ENCODE measurements around the gene INTS7.
"Not testable (repeated sequence)": the region's sequence is repeated elsewhere in the genome, so short reads cannot be mapped to it uniquely, and the experiment has no call there.

INTS7 gene

DNA sequence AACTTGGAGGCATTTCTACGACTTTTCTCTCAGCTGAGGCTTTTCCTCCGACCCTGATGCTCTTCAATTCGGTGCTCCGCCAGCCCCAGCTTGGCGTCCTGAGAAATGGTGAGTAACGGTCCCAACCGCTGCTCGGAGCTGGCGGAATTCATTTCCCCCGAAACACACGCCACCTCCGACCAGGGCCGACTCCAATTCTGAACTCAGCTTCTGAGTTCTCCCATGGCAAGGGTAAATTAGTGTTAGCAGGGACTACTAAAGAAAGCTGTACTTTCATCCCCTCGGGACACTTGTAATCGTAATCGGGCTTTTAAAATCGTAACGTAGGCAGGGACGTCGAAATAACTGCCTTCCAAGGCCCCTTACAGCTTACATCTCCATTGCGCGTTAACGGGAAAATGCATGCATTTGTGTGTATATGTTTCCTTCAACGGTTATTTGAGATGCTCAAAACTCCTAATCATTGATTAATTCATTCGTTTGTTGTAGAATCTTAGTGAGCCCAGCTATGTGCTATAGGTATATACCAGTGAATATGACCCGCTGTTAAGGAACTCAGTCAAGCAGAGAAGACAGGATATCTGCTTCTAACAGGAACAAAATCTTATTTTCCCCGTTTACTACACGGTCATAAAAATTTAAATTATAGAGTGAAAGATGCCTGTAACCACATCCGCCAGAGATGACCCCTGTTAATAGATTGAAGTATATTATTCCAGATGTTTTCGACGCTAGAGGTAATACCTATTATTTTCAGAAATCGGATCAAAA, 663 bp upstream of the INTS7 start:
- no peak for DNase-seq (ENCODE audit: low read depth)

DNA sequence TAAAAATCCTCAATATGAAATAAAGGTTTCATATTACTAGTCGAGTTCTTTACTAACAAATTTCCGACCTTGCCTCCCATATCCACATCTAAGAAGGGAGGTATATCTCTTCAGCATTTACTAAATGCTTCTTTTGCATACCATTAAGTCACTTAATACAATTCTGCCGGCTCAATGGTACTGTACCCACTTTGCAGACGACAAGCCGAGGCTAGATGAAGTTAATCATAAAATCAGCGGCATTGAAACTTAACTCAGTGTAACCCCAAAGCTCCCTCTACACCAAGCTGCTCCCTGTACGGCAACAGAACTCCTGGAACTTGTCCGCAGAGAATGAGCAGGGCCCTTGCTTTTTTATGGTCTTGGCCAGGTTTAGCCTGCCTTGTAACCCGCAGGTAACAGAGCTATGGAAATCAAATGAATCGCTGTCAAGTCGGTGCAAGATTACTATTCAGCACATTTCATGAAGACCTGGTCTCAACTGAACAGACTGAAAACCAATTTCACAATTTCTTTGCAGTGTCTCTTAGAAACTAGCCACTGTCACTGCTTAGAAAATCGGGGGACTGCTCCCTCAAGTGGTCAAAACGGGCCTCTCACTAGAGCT, 738 bp downstream of the INTS7 start:
- DNase-seq (ENCODE audit: low read depth), result no peak

DNA sequence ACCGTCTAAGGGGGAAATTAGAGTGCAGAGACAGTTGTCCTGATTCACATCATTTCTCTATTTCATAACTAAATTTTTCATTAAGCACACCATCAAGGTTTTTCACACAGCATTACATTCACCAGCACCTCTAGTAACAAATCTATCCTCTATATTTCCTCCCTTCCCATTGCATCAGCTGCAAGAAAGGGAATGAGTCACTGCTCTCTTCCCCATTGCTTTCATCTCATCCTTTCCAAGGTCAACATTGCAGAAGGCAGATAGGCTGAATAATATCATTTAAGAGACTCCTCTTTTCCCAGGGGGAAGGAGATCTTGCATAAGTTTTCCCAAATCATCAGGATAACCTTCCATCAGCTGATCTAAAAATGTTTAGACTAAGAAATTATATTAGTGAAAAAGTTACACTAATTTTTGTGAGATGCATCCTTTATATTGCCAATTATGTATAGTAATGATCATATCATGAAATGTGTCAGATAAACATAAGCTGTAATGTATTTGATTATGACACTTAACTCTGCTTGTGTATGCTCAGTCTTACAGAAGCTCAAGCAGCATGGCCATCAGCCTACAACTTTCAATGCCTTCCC, 4.3 kb downstream of the INTS7 start:
- no peak for DNase-seq (ENCODE audit: low read depth)

DNA sequence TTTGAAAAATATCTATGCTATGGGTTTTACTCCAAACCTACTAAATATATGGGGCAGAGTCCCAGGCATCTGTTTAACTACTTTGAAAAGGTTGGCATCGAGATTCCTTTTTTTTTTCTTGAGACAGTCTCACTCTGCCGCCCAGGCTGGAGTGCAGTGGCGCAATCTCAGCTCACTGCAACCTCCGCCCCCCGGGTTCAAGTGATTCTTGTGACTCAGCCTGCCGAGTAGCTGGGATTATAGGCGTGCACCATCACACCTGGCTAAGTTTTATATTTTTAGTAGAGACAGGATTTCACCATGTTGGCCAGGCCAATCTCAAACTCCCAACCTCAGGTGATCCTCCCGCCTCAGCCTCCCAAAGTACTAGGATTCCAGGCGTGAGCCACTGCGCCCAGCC, 7.6 kb downstream of the INTS7 start:
- DNase-seq (ENCODE audit: low read depth), result not testable (repeated sequence)

DNA sequence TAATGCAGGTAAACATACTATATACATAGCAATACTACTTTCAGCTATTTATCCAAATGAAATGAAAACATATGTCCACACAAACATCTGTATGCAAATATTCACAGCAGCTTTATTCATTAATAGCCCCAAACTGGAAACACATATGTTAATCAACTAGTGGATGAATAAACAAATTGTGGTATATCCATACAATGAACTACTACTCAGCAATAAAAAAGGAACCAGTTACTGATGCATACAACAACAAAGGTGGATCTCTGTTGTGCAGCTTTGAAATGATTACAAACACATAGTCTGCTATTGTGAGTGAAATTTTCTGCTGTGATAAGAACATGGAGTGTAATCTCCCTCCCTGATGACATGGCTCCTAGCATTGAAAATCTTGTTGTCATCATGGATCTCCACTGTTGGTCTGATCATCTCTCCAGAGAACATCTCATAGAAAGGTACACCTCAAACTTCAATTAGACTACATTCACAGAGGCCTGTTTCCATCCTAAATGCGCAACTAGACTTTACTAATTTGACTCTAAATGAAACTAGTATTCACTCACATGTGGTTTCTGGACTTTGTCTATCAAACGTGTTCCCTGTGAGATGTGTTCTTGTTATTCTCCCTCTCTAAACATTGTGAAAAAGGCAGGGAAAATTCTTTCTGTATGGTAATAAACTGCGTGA, 10.7 kb downstream of the INTS7 start:
- no peak for DNase-seq (ENCODE audit: low read depth)

DNA sequence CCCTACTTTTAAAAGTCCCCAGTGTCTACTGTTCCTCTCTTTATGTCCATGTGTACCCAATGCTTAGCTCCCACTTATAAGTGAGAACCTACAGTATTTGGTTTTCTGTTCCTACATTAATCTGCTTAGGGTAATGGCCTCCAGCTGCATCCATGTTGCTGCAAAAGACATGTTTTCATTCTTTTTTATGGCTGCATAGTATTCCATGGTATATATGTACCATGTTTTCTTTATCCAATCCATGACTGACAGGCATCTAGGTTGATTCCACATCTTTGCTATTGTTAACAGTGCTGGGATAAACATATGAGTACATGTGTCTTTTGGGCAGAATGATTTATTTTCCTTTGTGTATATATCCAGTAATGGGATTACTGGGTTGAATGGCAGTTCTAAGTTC, 12.4 kb downstream of the INTS7 start:
- DNase-seq (ENCODE audit: low read depth), result not testable (repeated sequence)

DNA sequence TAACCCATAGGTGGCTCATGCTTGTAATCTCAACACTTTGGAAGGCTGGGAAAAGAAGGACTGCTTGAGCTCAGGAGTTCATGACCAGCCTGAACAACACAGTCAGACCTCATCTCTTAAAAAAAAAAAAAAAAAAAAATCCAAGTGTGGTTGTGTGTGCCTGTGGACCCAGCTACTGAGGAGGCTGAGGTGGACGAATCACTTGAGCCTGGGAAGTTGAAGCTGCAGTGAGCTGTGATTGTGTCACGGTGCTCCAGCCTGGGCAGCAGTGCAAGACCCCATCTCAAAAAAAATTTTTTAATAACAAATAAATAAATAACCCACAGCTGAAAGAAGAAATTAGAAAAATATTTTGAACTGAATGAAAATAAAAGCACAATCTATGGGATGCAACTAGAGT, 13.8 kb downstream of the INTS7 start:
- no peak for DNase-seq (ENCODE audit: low read depth)

DNA sequence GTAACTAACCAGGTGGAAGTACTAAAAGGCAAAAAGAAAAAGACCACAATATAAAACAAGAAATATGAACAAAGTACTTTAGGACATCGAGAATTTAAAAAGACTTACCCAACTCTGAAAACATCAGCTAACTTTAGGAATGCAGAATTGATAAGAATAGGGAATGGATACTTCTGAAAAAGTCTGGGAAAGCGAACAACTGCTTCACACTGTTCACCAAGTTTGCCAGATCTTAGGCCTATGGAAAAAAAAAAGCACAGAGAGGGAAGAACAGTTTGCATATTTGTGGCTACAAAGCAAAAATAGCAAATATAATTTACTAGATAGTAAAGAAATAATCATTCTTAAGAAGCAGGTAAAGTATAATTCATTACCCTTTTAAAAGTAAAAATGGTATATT, 14.4 kb downstream of the INTS7 start:
- DNase-seq (ENCODE audit: low read depth), result no peak

DNA sequence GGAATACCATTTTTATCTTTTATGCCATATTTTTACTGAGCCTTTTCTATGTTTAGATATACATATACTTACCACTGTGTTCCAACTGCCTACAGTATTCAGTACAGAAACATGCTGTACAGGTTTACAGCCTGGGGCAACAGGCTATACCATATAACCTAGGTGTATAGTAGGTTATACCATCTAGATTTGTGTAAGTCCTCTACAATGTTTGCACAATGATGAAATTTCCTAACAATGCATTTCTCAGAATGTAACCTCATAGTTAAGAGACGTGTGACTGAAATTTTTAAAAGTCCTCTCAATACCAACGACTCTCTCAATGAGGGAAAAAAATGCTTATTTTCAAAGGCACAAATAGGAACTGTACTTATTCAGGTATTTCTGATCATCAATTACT, 21.7 kb downstream of the INTS7 start:
- DNase-seq (ENCODE audit: low read depth), result no peak

DNA sequence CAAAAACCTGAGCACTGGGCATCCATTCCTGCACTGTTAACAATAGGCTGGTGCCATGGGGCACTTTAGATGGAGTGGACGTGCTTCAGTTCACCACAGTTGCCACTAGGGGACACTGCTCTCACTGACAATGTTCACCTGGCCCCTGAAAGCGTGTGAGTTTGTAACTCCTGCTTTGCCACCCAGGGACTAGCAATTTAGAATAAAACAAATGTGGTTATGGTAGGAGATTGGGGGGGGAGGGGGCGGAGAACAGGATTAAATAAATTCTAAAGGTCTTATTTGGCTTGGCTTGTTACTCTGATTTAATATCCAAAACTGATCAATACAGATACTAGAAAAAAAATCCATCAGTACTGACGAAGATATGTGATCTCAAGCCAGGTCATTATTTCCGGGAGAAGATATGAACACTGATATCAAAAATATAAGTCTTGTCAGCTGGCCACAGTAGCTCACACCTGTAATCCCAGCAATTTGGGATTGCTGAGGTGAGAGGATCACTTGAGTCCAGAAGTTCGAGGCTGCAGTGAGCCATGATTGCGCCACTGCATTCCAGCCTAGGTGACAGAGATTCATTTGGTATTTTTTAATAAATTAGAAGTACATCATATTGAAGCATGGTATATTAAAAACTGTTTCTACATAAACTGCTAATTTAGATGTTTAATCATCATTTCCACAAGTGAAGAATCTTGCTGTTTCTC, 23.2 kb downstream of the INTS7 start:
- DNase-seq (ENCODE audit: low read depth), result peak; percentile 32

DNA sequence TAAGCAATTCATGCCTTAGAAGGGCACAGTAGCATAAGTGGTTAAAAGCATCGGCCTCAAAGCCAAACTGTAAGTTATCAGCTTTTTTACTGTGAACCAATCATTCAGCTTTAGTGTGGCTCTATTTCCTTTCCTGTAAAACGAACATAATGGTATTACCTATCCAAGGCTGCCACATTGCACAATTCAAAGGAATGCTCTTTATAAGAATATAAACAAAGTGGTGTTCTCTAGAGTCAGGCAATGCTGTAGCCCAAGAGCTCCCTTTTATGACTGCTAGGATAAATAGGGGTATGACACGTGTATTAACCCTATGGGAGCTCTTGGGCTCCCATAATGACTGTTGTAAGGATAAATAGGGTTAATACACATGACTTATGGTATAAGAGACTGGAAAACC, 25.4 kb downstream of the INTS7 start:
- no peak for DNase-seq (ENCODE audit: low read depth)

DNA sequence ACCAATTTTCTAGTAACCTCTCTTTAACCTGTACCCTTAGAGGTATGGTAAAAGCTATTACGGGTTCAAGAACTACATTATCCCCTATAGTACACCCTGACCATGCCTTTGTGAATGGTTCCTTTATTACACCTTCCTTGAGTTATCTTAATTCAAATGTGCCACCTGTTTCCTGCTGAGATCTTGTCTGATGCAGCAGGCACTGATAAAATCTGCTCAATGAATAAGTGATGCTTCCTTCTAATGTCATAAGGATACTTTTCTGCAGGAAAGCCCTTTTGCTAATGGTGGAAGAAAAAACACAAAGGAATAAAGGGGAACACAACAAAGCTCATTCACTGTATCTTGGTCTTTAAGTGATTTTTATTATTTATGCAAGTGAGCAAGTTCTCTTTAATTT, 25.8 kb downstream of the INTS7 start:
- DNase-seq (ENCODE audit: low read depth), result no peak

DNA sequence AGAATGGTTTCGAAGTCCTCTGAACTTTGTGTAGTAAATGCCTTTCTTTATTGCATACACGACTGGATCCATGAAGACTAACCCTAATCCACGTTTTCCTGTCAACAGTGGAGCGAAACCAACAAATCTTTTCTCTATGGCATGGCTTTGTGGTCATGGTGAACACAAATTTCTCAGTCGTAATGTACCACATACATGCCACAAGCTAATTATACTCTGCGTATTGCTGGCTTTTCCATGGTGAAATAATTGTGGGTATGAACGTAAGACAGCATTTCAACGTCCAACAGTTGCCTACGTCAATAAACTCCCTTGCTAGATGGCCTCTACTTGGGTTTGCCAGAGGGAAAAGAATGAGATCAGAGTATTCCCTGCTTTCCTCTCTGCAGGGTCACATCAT, 27.5 kb downstream of the INTS7 start:
- DNase-seq (ENCODE audit: low read depth), result no peak

DNA sequence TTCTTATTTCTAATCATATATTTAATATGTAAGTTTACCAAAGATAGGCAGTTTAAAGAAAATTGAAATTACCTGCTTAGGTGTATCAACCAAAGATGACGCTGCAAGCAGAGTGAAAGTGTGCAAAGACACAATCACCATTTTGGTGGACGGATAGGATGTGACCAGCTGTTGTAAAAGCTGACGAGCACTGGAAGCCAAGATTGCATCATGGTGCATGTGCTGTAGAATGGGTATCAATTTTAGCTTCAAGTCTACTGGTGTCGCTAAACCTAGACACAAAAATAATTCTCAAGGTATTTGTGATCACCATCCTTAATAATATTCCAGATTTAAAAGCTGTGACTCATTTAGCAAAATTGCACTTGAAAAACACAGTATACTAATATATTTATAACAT, 28.2 kb downstream of the INTS7 start:
- no peak for DNase-seq (ENCODE audit: low read depth)

DNA sequence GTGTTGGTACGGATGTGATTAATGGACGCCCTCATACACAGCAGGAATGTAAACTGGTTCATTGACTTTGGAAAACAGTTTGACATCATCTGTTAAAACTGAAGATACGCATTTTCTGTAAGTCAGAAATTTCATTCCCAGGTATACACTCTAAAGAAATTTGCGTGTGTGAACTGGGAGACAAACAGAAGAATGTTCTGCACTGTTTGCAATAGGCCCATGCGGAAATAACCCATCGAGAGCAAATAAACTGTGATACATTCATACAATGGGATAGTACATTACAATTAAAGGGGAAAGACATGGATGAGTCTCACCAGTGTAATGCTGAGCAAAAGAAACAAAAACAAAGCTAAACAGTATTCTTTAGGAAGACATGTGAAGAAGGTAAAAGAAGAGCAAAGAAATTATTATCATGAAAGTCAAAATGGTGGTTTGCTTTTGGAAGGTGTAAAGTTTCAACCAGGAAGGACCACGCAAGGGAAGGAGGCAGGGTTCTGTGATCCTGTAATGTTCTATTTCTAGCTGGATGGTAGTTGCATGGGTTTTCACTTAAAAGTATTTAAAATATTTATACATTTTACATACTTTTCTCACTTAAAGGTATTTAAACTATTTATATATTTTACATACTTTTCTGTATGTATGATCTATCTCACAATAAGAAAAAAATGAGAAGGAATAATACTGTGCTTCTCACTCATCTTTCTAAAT, 30.3 kb downstream of the INTS7 start:
- no peak for DNase-seq (ENCODE audit: low read depth)

DNA sequence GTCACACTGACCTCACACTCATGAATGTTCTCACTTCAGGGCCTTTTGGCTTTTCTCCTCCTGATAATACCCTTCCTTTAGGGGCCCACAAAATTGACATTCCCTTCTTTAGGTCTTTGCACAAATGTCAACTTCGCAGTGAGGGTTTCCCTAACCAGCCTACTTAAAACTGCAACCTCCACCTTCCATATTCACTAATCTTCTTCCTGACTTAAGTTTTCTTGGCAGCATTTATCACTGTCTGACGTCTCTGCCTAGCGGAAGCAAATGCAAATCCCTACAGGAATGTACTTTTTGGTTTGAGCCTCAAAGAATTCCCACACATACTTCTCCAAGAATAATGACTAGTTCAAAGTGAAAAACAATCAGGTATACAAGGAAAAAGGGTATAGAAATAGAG, 32.8 kb downstream of the INTS7 start:
- no peak for DNase-seq (ENCODE audit: low read depth)

DNA sequence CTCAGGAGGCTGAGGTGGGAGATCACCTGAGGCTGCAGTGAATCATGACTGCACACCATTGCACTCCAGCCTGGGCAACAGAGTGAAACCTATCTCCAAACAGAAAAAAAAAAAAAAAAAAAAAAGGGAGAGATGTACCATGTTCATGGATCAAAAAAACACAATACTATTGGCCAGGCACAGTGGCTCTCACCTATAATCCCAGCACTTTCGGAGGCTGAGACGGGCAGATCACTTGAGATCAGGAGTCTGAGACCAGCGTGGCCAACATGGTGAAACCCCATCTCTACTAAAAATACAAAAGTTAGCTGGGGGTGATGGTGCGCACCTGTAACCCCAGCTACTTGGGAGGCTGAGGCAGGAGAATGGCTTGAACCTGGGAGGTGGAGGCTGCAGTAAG, 37.9 kb downstream of the INTS7 start:
- not testable (repeated sequence) for DNase-seq (ENCODE audit: low read depth)

DNA sequence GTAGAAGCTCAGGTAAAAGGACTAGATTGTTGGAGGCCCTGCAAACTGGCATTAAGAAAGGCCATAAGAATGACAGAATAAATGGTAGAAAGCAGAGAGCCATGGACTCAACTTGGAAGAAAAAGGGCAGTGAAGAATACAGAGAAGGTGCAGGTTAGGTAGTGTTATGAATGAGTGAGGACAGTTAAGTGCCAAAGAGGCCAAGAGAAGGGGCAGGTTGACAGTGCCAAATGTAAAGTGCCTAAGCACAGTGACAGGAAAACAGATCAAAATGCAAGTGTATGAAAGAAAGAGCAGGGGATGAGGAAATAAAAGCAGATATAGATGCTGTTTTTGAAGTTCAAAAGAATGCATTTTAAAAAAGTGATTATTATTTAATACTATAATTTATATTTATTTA, 43.7 kb downstream of the INTS7 start:
- DNase-seq (ENCODE audit: low read depth), result no peak

DNA sequence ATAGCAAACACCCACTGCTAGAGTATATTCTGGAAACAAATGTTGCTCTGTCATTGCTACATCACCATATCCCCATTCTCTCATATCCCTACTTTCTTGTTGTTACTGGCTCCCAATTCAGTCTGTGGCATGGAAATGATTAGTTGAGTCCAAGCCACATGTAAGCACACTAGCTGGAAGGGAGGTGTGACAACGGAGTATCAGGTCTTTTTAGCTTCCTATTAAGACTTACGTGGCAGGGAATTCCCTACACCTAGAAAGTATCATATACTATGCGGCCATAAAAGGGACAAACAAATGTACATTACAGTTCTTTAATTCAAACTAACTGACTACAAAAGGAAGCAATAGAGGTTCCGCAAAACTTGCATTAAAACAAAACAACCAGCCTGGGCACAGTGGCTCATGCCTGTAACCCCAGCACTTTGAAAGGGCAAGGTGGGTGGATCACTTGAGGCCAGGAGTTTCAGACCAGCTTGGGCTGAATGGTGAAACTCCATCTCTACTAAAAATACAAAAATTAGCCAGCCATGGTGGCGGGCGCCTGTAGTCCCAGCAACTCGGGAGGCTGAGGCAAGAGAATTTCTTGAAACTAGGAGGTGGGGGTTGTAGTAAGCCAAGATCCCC, 48.6 kb downstream of the INTS7 start:
- DNase-seq (ENCODE audit: low read depth), result no peak

DNA sequence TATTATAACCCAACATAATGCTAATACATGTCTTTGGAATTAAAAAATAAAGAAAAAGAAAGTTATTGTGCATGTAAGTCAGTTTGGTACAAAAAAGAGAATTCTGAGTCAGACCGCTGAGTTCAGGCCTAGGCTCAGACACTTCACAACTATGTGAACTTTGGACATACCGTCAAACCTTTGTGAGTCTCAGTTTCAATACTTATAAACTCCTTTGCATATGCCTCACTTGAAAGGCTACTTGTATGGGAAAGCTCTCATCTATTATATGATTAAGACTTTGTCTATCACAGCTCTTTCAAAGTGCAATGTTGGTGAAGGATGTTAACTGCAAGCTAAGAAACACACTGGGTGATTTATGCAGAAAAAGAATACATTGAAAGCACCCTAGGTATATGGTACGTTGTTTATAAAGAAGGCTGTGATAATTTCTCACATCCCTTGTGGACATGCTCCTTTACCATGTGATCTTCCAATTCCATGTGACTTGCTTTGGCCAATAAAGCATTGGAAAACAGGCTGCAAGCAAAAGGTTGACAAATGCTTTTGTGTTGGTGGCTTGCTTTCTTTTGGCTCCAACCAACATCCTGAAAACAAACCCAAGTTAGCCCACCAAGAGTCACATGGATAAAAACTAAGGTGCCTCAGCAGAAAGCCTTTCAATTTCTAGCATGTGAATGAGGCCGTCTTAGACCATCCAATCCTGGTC, 49.6 kb downstream of the INTS7 start:
- no peak for DNase-seq (ENCODE audit: low read depth)

DNA sequence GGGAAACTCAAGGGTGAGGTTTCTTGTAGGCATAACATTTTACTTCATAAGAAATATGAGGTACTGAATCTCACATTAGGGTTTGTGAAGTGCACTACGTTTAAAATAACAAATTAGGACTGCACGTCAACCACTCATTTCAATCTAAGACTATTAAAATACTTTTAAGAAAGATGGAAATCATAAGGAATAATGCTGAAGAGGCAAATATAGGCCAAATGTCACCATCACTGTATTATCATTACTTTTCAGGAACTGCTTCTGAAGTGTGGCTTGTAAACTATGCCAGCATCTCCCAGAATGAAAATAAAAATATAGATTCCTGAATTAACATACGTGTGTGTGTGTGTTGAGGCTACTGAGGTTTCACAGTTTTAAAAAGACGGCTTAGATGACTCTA, 56.8 kb downstream of the INTS7 start:
- no peak for DNase-seq (ENCODE audit: low read depth)

Data from T-helper 22 cell (primary cell).